Measurements from ENCODE around the gene ARRDC2.

Gene ARRDC2

GRCh38 chr19:18053576-18054219, 45.7 kb downstream of the ARRDC2 start:
- Histone ChIP-seq H3K9ac (ENCODE audit: low read length) (no peak overlapping the region), H3K14ac (ENCODE audit: low read length) (no peak overlapping the region), H3K23ac (ENCODE audit: low read length) (no peak overlapping the region), H3K9me3 (ENCODE audit: insufficient read depth, low read depth, low read length) (no peaks in the 10 kb centered on the region), H3K79me2 (ENCODE audit: control insufficient read depth, insufficient read depth, low read length, poor library complexity) (no peaks in the 10 kb centered on the region), H3K4me1 (ENCODE audit: control insufficient read depth in 1 of 2, insufficient read depth in 2 of 2, low read length in 2 of 2) (peaks cover 0 to 3% of the 10 kb centered on the region in 2 experiments), H3K27me3 (ENCODE audit: insufficient read depth, low read length) (no peaks in the 10 kb centered on the region), H3K4me2 (ENCODE audit: low read length) (no peak overlapping the region), H4K8ac (ENCODE audit: low read depth, low read length) (no peak overlapping the region), H2AFZ (ENCODE audit: insufficient read depth, low read length, poor library complexity) (no peak overlapping the region), H4K91ac (ENCODE audit: low read depth, low read length) (no peak overlapping the region), H2BK120ac (ENCODE audit: insufficient read depth, low read length, poor library complexity) (no peak overlapping the region), H3K4ac (ENCODE audit: low read depth, low read length) (no peak overlapping the region), H3K79me1 (ENCODE audit: low read length) (peaks cover 3% of the 10 kb centered on the region), H2AK5ac (ENCODE audit: low read length) (no peak overlapping the region), H3K4me3 (ENCODE audit: low read depth, low read length) (no peak overlapping the region), H4K12ac (ENCODE audit: low read depth, low read length) (no peak overlapping the region), H2BK5ac (ENCODE audit: low read depth, low read length, poor library complexity) (no peak overlapping the region), H3K36me3 (ENCODE audit: control insufficient read depth in 1 of 2, insufficient read depth in 2 of 2, low read length in 2 of 2) (no peaks in the 10 kb centered on the region), H3K18ac (ENCODE audit: low read length) (no peak overlapping the region), H3K27ac (ENCODE audit: low read depth, low read length) (no peak overlapping the region), H2BK12ac (ENCODE audit: low read length) (no peak overlapping the region)
- DNase-seq = peak in 1 of 2 donors; percentile 17
- no CpG with 5 or more reads among the region's 9 CpGs for WGBS (ENCODE audit: extremely low coverage, insufficient coverage, insufficient read length)

- no peak overlapping the region for H3K9ac ChIP-seq (ENCODE audit: low read length)
- no CpG with 5 or more reads among the region's 5 CpGs for WGBS (ENCODE audit: extremely low coverage, insufficient coverage, insufficient read length)
- no peak overlapping the region for H2AFZ ChIP-seq (ENCODE audit: insufficient read depth, low read length, poor library complexity)
- no peak overlapping the region for H2BK5ac ChIP-seq (ENCODE audit: low read depth, low read length, poor library complexity)
- no peaks in the 10 kb centered on the region for H3K27me3 ChIP-seq (ENCODE audit: insufficient read depth, low read length)
- no peak overlapping the region for H3K4ac ChIP-seq (ENCODE audit: low read depth, low read length)
- no peak overlapping the region for H2AK5ac ChIP-seq (ENCODE audit: low read length)
- H3K14ac ChIP-seq (ENCODE audit: low read length) = no peak overlapping the region
- H3K4me1 ChIP-seq (ENCODE audit: control insufficient read depth in 1 of 2, insufficient read depth in 2 of 2, low read length in 2 of 2) = peaks cover 0 to 3% of the 10 kb centered on the region in 2 experiments
- H4K12ac ChIP-seq (ENCODE audit: low read depth, low read length) = no peak overlapping the region
- no peak overlapping the region for H3K4me2 ChIP-seq (ENCODE audit: low read length)
- no peak overlapping the region for H3K27ac ChIP-seq (ENCODE audit: low read depth, low read length)
- no peak overlapping the region for H2BK120ac ChIP-seq (ENCODE audit: insufficient read depth, low read length, poor library complexity)
- H2BK12ac ChIP-seq (ENCODE audit: low read length) = no peak overlapping the region
- H3K36me3 ChIP-seq (ENCODE audit: control insufficient read depth in 1 of 2, insufficient read depth in 2 of 2, low read length in 2 of 2) = no peaks in the 10 kb centered on the region
- H4K8ac ChIP-seq (ENCODE audit: low read depth, low read length) = no peak overlapping the region
- no peak overlapping the region for H4K91ac ChIP-seq (ENCODE audit: low read depth, low read length)
- no peak overlapping the region for H3K4me3 ChIP-seq (ENCODE audit: low read depth, low read length)
- H3K23ac ChIP-seq (ENCODE audit: low read length) = no peak overlapping the region
- no peaks in the 10 kb centered on the region for H3K9me3 ChIP-seq (ENCODE audit: insufficient read depth, low read depth, low read length)
- no peak overlapping the region for H3K18ac ChIP-seq (ENCODE audit: low read length)
- peaks cover 3% of the 10 kb centered on the region for H3K79me1 ChIP-seq (ENCODE audit: low read length)
- no peaks in the 10 kb centered on the region for H3K79me2 ChIP-seq (ENCODE audit: control insufficient read depth, insufficient read depth, low read length, poor library complexity)
- DNase-seq = no peak
Observed at GRCh38 chr19:18055967-18056366, 48.0 kb downstream of the ARRDC2 start.

GRCh38 chr19:18057557-18057956, 49.6 kb downstream of the ARRDC2 start:
- no peak overlapping the region for H3K4me3 ChIP-seq (ENCODE audit: low read depth, low read length)
- H3K4ac ChIP-seq (ENCODE audit: low read depth, low read length) = no peak overlapping the region
- H3K14ac ChIP-seq (ENCODE audit: low read length) = no peak overlapping the region
- no CpG with 5 or more reads among the region's 6 CpGs for WGBS (ENCODE audit: extremely low coverage, insufficient coverage, insufficient read length)
- H3K79me1 ChIP-seq (ENCODE audit: low read length) = peaks cover 3% of the 10 kb centered on the region
- H2BK120ac ChIP-seq (ENCODE audit: insufficient read depth, low read length, poor library complexity) = no peak overlapping the region
- no peak overlapping the region for H2BK12ac ChIP-seq (ENCODE audit: low read length)
- no peak overlapping the region for H2AK5ac ChIP-seq (ENCODE audit: low read length)
- H3K27ac ChIP-seq (ENCODE audit: low read depth, low read length) = no peak overlapping the region
- no peaks in the 10 kb centered on the region for H3K36me3 ChIP-seq (ENCODE audit: control insufficient read depth in 1 of 2, insufficient read depth in 2 of 2, low read length in 2 of 2)
- H2AFZ ChIP-seq (ENCODE audit: insufficient read depth, low read length, poor library complexity) = no peak overlapping the region
- DNase-seq = no peak
- H3K27me3 ChIP-seq (ENCODE audit: insufficient read depth, low read length) = no peaks in the 10 kb centered on the region
- H3K9ac ChIP-seq (ENCODE audit: low read length) = no peak overlapping the region
- no peak overlapping the region for H4K12ac ChIP-seq (ENCODE audit: low read depth, low read length)
- H3K18ac ChIP-seq (ENCODE audit: low read length) = no peak overlapping the region
- H3K4me1 ChIP-seq (ENCODE audit: control insufficient read depth in 1 of 2, insufficient read depth in 2 of 2, low read length in 2 of 2) = peaks cover 0 to 3% of the 10 kb centered on the region in 2 experiments
- no peaks in the 10 kb centered on the region for H3K79me2 ChIP-seq (ENCODE audit: control insufficient read depth, insufficient read depth, low read length, poor library complexity)
- no peak overlapping the region for H3K23ac ChIP-seq (ENCODE audit: low read length)
- H3K9me3 ChIP-seq (ENCODE audit: insufficient read depth, low read depth, low read length) = no peaks in the 10 kb centered on the region
- no peak overlapping the region for H4K91ac ChIP-seq (ENCODE audit: low read depth, low read length)
- no peak overlapping the region for H3K4me2 ChIP-seq (ENCODE audit: low read length)
- peak overlapping the region; percentile 91 for H4K8ac ChIP-seq (ENCODE audit: low read depth, low read length)
- H2BK5ac ChIP-seq (ENCODE audit: low read depth, low read length, poor library complexity) = no peak overlapping the region

GRCh38 chr19:18058208-18059009, 50.4 kb downstream of the ARRDC2 start:
- Histone ChIP-seq H3K79me2 (ENCODE audit: control insufficient read depth, insufficient read depth, low read length, poor library complexity) (no peaks in the 10 kb centered on the region), H2BK12ac (ENCODE audit: low read length) (no peak overlapping the region), H3K36me3 (ENCODE audit: control insufficient read depth in 1 of 2, insufficient read depth in 2 of 2, low read length in 2 of 2) (no peaks in the 10 kb centered on the region), H4K8ac (ENCODE audit: low read depth, low read length) (peak overlapping the region; percentile 91), H3K4me3 (ENCODE audit: low read depth, low read length) (no peak overlapping the region), H3K27me3 (ENCODE audit: insufficient read depth, low read length) (no peaks in the 10 kb centered on the region), H3K14ac (ENCODE audit: low read length) (peak overlapping the region; percentile 17), H3K4me2 (ENCODE audit: low read length) (peak overlapping the region; percentile 55), H4K91ac (ENCODE audit: low read depth, low read length) (peak overlapping the region; percentile 45), H3K27ac (ENCODE audit: low read depth, low read length) (no peak overlapping the region), H3K9ac (ENCODE audit: low read length) (no peak overlapping the region), H2BK120ac (ENCODE audit: insufficient read depth, low read length, poor library complexity) (peak overlapping the region; percentile 5), H4K12ac (ENCODE audit: low read depth, low read length) (peak overlapping the region; percentile 58), H2AK5ac (ENCODE audit: low read length) (no peak overlapping the region), H2BK5ac (ENCODE audit: low read depth, low read length, poor library complexity) (no peak overlapping the region), H3K9me3 (ENCODE audit: insufficient read depth, low read depth, low read length) (no peaks in the 10 kb centered on the region), H2AFZ (ENCODE audit: insufficient read depth, low read length, poor library complexity) (peak overlapping the region; percentile 91), H3K18ac (ENCODE audit: low read length) (no peak overlapping the region), H3K79me1 (ENCODE audit: low read length) (peaks cover 3% of the 10 kb centered on the region), H3K23ac (ENCODE audit: low read length) (no peak overlapping the region), H3K4ac (ENCODE audit: low read depth, low read length) (no peak overlapping the region), H3K4me1 (ENCODE audit: control insufficient read depth in 1 of 2, insufficient read depth in 2 of 2, low read length in 2 of 2) (peaks cover 0 to 3% of the 10 kb centered on the region in 2 experiments)
- peak; percentile 56 to 87 for DNase-seq
- WGBS (ENCODE audit: extremely low coverage, insufficient coverage, insufficient read length) = no CpG with 5 or more reads among the region's 34 CpGs

All from trophoblast cell (in vitro differentiated cells and primary cell).